ENCODE results near the gene CIITA. TPM values are rescaled to one million over a fixed set of nuclear protein-coding genes. Genes with fewer than 3 reads are reported as not detected.
A peak's percentile ranks its signal among the peaks of the same experiment; 100 is the strongest.

Gene CIITA
- total and polyA plus RNA-seq, 10 of the 15 experiments (the other 5 are each of a cell fraction or from before 2014, with no cell fraction given), result 11.5 to 145 (median 49.7) TPM

DNA sequence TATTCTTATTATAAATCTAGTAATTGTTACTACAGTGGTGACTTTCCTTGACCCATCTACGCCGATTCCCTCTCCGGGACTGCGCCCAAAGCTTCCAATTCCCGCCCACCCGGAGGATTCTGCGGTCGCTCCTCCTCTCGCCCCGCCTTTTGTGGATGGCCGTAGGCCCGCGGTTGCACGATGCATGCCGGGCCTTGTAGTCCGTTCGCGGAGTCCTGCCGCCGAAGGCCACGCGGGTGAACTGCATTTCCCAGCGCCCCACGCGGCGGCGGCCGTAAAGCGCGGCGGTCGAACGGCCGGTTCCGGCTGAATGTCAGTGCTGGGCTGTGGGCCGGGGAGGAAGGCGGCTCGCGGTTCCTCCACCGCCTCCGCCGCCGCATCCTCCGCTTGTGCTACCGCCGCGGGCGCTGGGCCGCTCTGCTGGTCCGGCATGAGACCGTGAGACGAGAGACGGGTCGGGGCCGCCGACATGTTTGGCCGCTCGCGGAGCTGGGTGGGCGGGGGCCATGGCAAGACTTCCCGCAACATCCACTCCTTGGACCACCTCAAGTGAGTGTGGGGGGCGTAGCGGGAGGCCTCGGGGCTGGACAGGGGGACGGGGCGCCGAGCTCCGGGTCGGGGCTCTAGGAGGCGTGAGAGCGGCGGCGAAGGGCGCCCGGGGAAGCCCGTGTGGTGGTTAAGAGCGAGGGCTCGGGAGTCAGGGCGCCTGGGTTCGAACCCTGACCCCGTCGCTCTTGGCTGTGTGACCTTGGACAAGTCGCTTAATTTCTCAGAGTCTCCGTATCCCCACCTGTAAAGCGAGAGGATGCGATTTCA lies 67.5 kb downstream of the CIITA start, which contains the start of gene CLEC16A (continued):
- TF ChIP-seq, protein P1, sequence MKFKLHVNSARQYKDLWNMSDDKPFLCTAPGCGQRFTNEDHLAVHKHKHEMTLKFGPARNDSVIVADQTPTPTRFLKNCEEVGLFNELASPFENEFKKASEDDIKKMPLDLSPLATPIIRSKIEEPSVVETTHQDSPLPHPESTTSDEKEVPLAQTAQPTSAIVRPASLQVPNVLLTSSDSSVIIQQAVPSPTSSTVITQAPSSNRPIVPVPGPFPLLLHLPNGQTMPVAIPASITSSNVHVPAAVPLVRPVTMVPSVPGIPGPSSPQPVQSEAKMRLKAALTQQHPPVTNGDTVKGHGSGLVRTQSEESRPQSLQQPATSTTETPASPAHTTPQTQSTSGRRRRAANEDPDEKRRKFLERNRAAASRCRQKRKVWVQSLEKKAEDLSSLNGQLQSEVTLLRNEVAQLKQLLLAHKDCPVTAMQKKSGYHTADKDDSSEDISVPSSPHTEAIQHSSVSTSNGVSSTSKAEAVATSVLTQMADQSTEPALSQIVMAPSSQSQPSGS (IDR thresholded peaks at IDR 0.05; ENCODE audit: low read length), result no peak
- no peak for TF ChIP-seq RAD51 (IDR thresholded peaks at IDR 0.05)
- TF ChIP-seq, protein P2, sequence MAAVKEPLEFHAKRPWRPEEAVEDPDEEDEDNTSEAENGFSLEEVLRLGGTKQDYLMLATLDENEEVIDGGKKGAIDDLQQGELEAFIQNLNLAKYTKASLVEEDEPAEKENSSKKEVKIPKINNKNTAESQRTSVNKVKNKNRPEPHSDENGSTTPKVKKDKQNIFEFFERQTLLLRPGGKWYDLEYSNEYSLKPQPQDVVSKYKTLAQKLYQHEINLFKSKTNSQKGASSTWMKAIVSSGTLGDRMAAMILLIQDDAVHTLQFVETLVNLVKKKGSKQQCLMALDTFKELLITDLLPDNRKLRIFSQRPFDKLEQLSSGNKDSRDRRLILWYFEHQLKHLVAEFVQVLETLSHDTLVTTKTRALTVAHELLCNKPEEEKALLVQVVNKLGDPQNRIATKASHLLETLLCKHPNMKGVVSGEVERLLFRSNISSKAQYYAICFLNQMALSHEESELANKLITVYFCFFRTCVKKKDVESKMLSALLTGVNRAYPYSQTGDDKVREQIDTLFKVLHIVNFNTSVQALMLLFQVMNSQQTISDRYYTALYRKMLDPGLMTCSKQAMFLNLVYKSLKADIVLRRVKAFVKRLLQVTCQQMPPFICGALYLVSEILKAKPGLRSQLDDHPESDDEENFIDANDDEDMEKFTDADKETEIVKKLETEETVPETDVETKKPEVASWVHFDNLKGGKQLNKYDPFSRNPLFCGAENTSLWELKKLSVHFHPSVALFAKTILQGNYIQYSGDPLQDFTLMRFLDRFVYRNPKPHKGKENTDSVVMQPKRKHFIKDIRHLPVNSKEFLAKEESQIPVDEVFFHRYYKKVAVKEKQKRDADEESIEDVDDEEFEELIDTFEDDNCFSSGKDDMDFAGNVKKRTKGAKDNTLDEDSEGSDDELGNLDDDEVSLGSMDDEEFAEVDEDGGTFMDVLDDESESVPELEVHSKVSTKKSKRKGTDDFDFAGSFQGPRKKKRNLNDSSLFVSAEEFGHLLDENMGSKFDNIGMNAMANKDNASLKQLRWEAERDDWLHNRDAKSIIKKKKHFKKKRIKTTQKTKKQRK (IDR thresholded peaks at IDR 0.05; ENCODE audit: low read depth, low read length), result no peak
- peak; percentile 93 for TF ChIP-seq YY1 (IDR thresholded peaks at IDR 0.05; ENCODE audit: low read depth, low read length)
- no peak for TF ChIP-seq NBN (IDR thresholded peaks at IDR 0.05)
- 0 out of 2 replicates have a peak, but pooled peaks have one; percentile 54 for TF ChIP-seq MEF2A (IDR thresholded peaks at IDR 0.05; ENCODE audit: insufficient read depth, low read depth, low read length)
- TF ChIP-seq POLR2A (IDR thresholded peaks at IDR 0.05; ENCODE audit: low read depth, low read length), result peak; percentile 92
- TF ChIP-seq IRF4 (IDR thresholded peaks at IDR 0.05; ENCODE audit: low read depth, low read length), result no peak
- TF ChIP-seq TAF1 (IDR thresholded peaks at IDR 0.05; ENCODE audit: borderline replicate concordance, low read depth, low read length), result peak; percentile 77
- no peak for TF ChIP-seq SUPT20H (IDR thresholded peaks at IDR 0.05; ENCODE audit: borderline replicate concordance, control insufficient read depth, low read depth, low read length)
- peak; percentile 48; the same call in 1 of the 2 replicates for TF ChIP-seq PAX5 (IDR thresholded peaks at IDR 0.05; ENCODE audit: borderline replicate concordance, low read depth, low read length)
- no peak for TF ChIP-seq SREBF2 (IDR thresholded peaks at IDR 0.05; ENCODE audit: low read length)
